OCI-LY1 (cell line): ENCODE data around the gene AMPH.

ENCODE experiments used
- H2AFZ ChIP-seq: fragments of 200-600 bp; sonication (generic), shearing (Covaris generic); 2 replicates; pipeline ENCODE4 v1.6.0; 2014; ENCODE audit warnings: antibody characterized with exemption, mild to moderate bottlenecking, low read length
- H3F3A ChIP-seq: fragments of 200-600 bp; sonication (generic), shearing (Covaris generic); 2 replicates; pipeline ENCODE4 v1.6.0; 2014; ENCODE audit warnings: mild to moderate bottlenecking, antibody characterized with exemption, low read length, moderate library complexity; ENCODE audit not compliant: insufficient read depth
- H3K27ac ChIP-seq: fragments of 200-600 bp; sonication (generic); 2 replicates; pipeline ENCODE4 v1.5.1; 2014; ENCODE audit warnings: low read length, mixed run types, mild to moderate bottlenecking, low read depth; ENCODE audit not compliant: poor library complexity, severe bottlenecking
- H3K27me3 ChIP-seq: fragments of 200-600 bp; sonication (generic); 2 replicates; pipeline ENCODE4 v1.6.0; 2014; ENCODE audit warnings: antibody characterized with exemption, mild to moderate bottlenecking, low read length, moderate library complexity; ENCODE audit not compliant: insufficient read depth
- H3K36me3 ChIP-seq: fragments of 200-600 bp; sonication (generic); 2 replicates; pipeline ENCODE4 v1.6.1; 2014; ENCODE audit warnings: mild to moderate bottlenecking, antibody characterized with exemption, low read length, moderate library complexity, mixed read lengths; ENCODE audit not compliant: insufficient read depth
- H3K4me1 ChIP-seq: fragments of 200-600 bp; sonication (generic); 2 replicates; pipeline ENCODE4 v1.5.1; 2014; ENCODE audit warnings: mild to moderate bottlenecking, low read length, moderate library complexity; ENCODE audit not compliant: insufficient read depth, severe bottlenecking
- H3K4me2 ChIP-seq: fragments of 200-600 bp; sonication (generic), shearing (Covaris generic); 2 replicates; pipeline ENCODE4 v1.6.1; 2014; ENCODE audit warnings: low read length
- H3K4me3 ChIP-seq: fragments of 200-600 bp; sonication (generic); 2 replicates; pipeline ENCODE4 v1.5.1; 2014; ENCODE audit warnings: low read length, low read depth, mild to moderate bottlenecking, mixed read lengths; ENCODE audit not compliant: poor library complexity, severe bottlenecking
- H3K79me2 ChIP-seq: fragments of 200-600 bp; shearing (Covaris generic); 2 replicates; pipeline ENCODE4 v1.6.1; 2016; ENCODE audit warnings: mixed run types, low read length, mixed read lengths; ENCODE audit not compliant: insufficient read depth
- H3K9ac ChIP-seq: fragments of 200-600 bp; sonication (generic), shearing (Covaris generic); 2 replicates; pipeline ENCODE4 v1.6.1; 2014; ENCODE audit warnings: mild to moderate bottlenecking, low read length, mixed read lengths
- H3K9me2 ChIP-seq: fragments of 200-600 bp; sonication (generic), shearing (Covaris generic); 2 replicates; pipeline ENCODE4 v1.6.1; 2014; ENCODE audit warnings: low read depth, mild to moderate bottlenecking, low read length, mixed read lengths
- H3K9me3 ChIP-seq: fragments of 200-600 bp; shearing (Covaris generic); 2 replicates; pipeline ENCODE4 v1.6.1; 2014; ENCODE audit warnings: low read length, mixed read lengths
- H4K20me1 ChIP-seq: fragments of 200-600 bp; sonication (generic), shearing (Covaris generic); 2 replicates; pipeline ENCODE4 v1.6.0; 2016; ENCODE audit warnings: mild to moderate bottlenecking, low read length; ENCODE audit not compliant: insufficient read depth
- CTCF ChIP-seq: fragments of 200-600 bp; sonication (generic), shearing (Covaris generic); IDR thresholded peaks from 2 replicates; pipeline ENCODE4 v1.5.1; 2017; ENCODE audit warnings: mild to moderate bottlenecking, antibody characterized with exemption, low read length, moderate library complexity, mixed read lengths
- EZH2 ChIP-seq: fragments of 200-600 bp; sonication (generic), shearing (Covaris generic); IDR thresholded peaks from 2 replicates; pipeline ENCODE4 v1.8.0; 2017; ENCODE audit warnings: borderline replicate concordance, mixed run types, mild to moderate bottlenecking, antibody characterized with exemption, low read length, moderate library complexity, mixed read lengths

The AMPH gene

GRCh38 chr7:38542156-38542555 lies 89.0 kb downstream of the AMPH start:
- H3K36me3 ChIP-seq = no peaks in the 10 kb centered on the region
- H3K4me3 ChIP-seq = no peak overlapping the region
- no peak overlapping the region for H3K27ac ChIP-seq
- no peaks in the 10 kb centered on the region for H3K4me1 ChIP-seq
- H2AFZ ChIP-seq = no peak overlapping the region
- H4K20me1 ChIP-seq = no peaks in the 10 kb centered on the region
- no peak overlapping the region for H3K9ac ChIP-seq
- no peak overlapping the region for H3K4me2 ChIP-seq
- TF ChIP-seq CTCF = no peak
- no peaks in the 10 kb centered on the region for H3F3A ChIP-seq
- H3K27me3 ChIP-seq = no peaks in the 10 kb centered on the region
- no peaks in the 10 kb centered on the region for H3K9me3 ChIP-seq
- no peaks in the 10 kb centered on the region for H3K79me2 ChIP-seq
- H3K9me2 ChIP-seq = no peaks in the 10 kb centered on the region

DNA sequence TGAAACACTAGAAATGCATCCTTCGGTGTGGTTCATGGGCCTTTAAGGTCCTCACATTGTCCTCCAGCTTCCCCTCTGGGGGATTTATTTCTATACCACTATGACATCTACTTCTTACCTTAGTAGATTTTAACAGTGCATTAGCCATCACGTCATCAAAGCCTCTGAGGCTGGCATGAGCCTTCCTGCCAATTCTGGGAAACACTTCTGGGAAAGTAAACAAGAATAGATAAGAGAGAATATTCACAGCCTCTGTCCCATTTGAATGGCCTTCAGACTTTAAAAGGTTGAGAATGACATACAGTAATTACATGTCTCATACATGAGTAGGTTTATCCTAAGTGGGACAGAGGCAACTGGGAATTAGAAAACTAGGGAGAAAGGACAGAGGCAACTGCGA lies 89.7 kb downstream of the AMPH start:
- no peaks in the 10 kb centered on the region for H3K9me2 ChIP-seq
- H4K20me1 ChIP-seq = no peaks in the 10 kb centered on the region
- H3K9me3 ChIP-seq = no peaks in the 10 kb centered on the region
- H3K4me2 ChIP-seq = no peak overlapping the region
- H2AFZ ChIP-seq = no peak overlapping the region
- H3K4me3 ChIP-seq = no peak overlapping the region
- H3F3A ChIP-seq = no peaks in the 10 kb centered on the region
- no peaks in the 10 kb centered on the region for H3K79me2 ChIP-seq
- H3K36me3 ChIP-seq = no peaks in the 10 kb centered on the region
- H3K27me3 ChIP-seq = no peaks in the 10 kb centered on the region
- no peaks in the 10 kb centered on the region for H3K4me1 ChIP-seq
- TF ChIP-seq EZH2 = no peak
- no peak for TF ChIP-seq CTCF
- H3K27ac ChIP-seq = no peak overlapping the region
- no peak overlapping the region for H3K9ac ChIP-seq

- H3F3A ChIP-seq = no peaks in the 10 kb centered on the region
- H3K4me1 ChIP-seq = no peaks in the 10 kb centered on the region
- no peak overlapping the region for H2AFZ ChIP-seq
- TF ChIP-seq CTCF (no peak), EZH2 (no peak)
- no peaks in the 10 kb centered on the region for H3K27me3 ChIP-seq
- no peak overlapping the region for H3K9ac ChIP-seq
- H3K9me3 ChIP-seq = no peaks in the 10 kb centered on the region
- H3K79me2 ChIP-seq = no peaks in the 10 kb centered on the region
- H3K4me3 ChIP-seq = no peak overlapping the region
- H3K36me3 ChIP-seq = no peaks in the 10 kb centered on the region
- H3K27ac ChIP-seq = no peak overlapping the region
- H3K4me2 ChIP-seq = no peak overlapping the region
- no peaks in the 10 kb centered on the region for H4K20me1 ChIP-seq
- H3K9me2 ChIP-seq = no peaks in the 10 kb centered on the region
Observed at GRCh38 chr7:38539477-38540081, 91.6 kb downstream of the AMPH start.
